GM23248 (cell line): Measurements from ENCODE around the gene SLC25A51.

Experiments used
- EZH2 ChIP-seq: fragments of 200-600 bp; sonication (generic); IDR thresholded peaks from 2 replicates; pipeline ENCODE4 v1.6.1; 2018; ENCODE audit warnings: antibody characterized with exemption, mild to moderate bottlenecking; ENCODE audit not compliant: insufficient read depth, poor library complexity, severe bottlenecking
- EZH2phosphoT487 ChIP-seq: fragments of 200-600 bp; sonication (generic); IDR thresholded peaks from 2 replicates; pipeline ENCODE4 v1.6.1; 2018; ENCODE audit warnings: antibody characterized with exemption, moderate library complexity, mild to moderate bottlenecking, low read depth; ENCODE audit not compliant: insufficient read depth

- TF ChIP-seq EZH2 (no peak), EZH2phosphoT487 (no peak)
Measured at GRCh38 chr9:37937366-37937765, 33.4 kb upstream of the SLC25A51 start.
